GF-D8 (cell line): ENCODE measurements around the gene MYPOP.
"Not testable (repeated sequence)": the region's sequence is repeated elsewhere in the genome, so short reads cannot be mapped to it uniquely, and the experiment has no call there.

Source experiments
- DNase-seq: peaks from one replicate; lab custom pipeline; 2025; lab: John Stamatoyannopoulos, UW

MYPOP gene

GRCh38 chr19:45908956-45909355, 6.5 kb upstream of the MYPOP start:
- no peak for DNase-seq

- no peak for DNase-seq
Measured at GRCh38 chr19:45906221-45906620, 3.8 kb upstream of the MYPOP start.

- no peak for DNase-seq
Measured at GRCh38 chr19:45905011-45905410, 2.6 kb upstream of the MYPOP start.

DNA sequence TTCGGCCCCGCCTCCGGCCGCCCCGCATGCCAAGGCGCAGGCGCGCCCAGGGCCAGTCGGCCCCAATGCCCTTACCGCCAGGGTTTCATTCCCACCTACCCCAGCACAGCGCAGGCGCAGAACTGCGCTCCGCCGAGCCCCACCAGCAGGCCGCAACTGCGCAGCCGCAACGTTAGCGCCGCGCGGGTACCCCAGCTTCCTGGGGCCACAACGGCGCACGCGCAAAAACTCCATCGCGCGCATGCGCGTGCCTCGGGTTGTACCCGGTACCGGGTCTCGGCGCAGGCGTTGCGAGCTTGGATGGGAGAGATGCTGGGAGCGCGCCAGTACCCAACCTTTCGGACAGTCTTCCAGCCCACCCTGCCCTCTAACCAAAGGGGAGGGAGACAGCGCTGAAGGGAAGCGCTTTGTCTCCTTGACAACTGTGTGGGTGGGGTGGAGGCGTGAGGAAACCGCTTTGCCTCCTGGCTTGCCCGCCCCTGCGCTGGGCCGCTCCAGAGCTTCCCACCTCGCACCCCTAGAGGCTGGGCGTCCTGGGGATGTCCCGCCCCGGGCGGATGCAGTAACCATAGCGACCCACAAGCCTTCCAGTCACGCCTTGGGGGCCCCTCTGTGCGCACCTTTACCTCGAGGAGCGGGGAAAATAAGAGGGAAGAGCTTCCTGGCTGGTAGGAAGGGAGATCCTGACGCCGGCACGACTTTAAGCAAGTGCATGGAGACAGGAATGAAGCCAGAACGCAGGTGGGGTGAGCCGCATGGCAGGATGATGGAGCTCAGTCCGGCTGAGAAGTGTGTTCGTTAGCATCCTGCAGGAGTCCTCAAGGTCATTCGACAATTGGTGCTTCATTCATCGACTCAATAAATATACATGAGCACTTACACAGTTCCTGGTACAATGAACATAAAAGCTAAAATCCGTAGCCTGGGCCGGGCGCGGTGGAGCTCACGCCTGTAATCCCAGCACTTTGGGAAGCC, 525 bp upstream of the MYPOP start:
- peak; percentile 88 for DNase-seq

GRCh38 chr19:45901432-45901911, 941 bp downstream of the MYPOP start:
- DNase-seq, result peak; percentile 32

- no peak for DNase-seq
Measured at GRCh38 chr19:45900738-45901431, 1.5 kb downstream of the MYPOP start.

GRCh38 chr19:45899919-45900589, 2.4 kb downstream of the MYPOP start:
- no peak for DNase-seq

GRCh38 chr19:45899253-45899652, 3.2 kb downstream of the MYPOP start:
- no peak for DNase-seq

DNA sequence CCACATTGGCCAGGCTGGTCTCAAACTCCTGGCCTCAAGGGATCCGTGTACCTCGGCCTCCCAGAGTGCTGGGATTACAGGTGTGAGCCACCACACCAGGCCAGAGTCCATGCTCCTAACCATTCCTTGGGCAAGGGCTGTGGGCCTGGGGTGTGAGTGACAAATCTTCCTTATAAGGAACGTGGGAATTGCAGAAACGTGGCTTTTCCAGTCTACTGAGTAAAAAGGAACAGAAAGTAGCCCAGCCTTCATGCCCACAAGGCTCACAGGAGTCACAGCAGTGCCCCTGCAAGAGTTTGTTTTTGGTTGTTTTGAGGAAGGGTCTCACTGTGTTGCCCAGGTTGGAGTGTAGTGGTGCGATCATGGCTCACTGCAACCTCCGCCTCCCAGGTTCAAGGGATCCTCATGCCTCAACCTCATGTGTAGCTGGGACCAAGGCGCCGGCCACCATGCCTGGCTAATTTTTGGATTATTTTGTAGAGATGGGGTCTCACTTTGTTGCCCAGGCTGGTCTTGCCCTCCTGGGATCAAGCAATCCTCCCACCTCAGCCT, 5.1 kb downstream of the MYPOP start:
- no peak for DNase-seq

GRCh38 chr19:45895983-45896599, 6.3 kb downstream of the MYPOP start:
- DNase-seq, result not testable (repeated sequence)

GRCh38 chr19:45895519-45895972, 6.9 kb downstream of the MYPOP start:
- DNase-seq, result no peak

GRCh38 chr19:45890877-45891276, 11.5 kb downstream of the MYPOP start:
- no peak for DNase-seq

- no peak for DNase-seq
Measured at GRCh38 chr19:45889210-45889885, 13.1 kb downstream of the MYPOP start.

- DNase-seq, result no peak
Measured at GRCh38 chr19:45887200-45887710, 15.2 kb downstream of the MYPOP start.

GRCh38 chr19:45886427-45887199, 15.8 kb downstream of the MYPOP start:
- peak; percentile 66 for DNase-seq

GRCh38 chr19:45885556-45886426, 16.6 kb downstream of the MYPOP start, which contains the start of gene IRF2BP1:
TSS of gene IRF2BP1 (minus strand) at chr19:45886141. CDS start at chr19:45885774, 367 bp downstream.
- peak; percentile 87 for DNase-seq

DNA sequence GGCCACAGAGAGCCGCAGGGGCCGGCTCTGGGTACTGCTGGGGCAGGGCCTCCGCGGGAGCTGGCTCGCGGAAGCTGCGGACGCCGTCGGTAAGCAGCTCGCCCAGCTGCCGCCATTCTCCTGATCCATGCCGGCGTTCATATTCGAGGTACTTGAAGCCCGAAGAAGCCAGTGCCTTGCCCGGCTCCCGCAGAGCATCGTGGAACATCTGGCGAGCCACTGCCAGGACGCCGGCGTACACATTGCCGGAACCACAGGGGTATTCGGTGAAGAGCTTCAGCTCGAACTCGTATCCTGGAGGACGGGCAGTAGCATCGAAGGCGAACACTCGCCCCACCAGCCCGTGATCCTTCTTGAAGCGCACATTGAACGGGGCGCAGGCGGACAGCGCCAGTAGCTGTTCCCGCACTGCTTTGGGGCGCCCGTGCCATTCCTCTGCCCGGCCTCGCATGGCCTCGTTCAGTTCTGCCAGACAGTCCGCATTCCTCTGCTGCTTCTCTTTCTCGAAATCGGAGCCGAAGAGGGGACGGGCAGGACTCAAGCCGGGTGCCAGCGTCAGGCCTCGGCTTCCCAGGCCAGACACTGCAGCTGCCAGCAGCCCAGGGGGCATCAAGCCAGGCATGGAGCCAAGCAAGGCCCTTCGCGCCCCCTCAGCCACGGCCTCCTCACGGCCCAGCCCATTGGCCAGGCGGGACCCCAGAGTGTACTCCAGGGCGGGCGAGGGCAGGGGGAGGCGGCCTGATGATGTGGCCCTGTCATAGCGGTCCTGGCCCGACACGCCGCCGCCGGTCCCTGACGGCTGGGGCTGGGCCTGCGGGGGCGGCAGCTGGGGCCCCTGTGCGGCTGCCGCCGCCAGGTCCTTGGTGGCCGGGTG, 17.5 kb downstream of the MYPOP start:
- no peak for DNase-seq
